HEK293 (cell line): ENCODE data around the gene SH3RF3.

Experiments
- CTCF ChIA-PET: fragments of 350-600 bp; formaldehyde crosslinking; extraction: SDS; loops from one replicate; lab custom pipeline; 2021; ENCODE audit warnings: antibody characterized with exemption; lab: Yijun Ruan, JAX
- POLR2A ChIA-PET: fragments of 300-600 bp; formaldehyde crosslinking; extraction: SDS; loops from one replicate; lab custom pipeline; 2020; ENCODE audit warnings: antibody characterized with exemption, inconsistent platforms; lab: Yijun Ruan, JAX
- H3K27ac ChIP-seq: fragments of 200-500 bp; sonication (Bioruptor generic); 2 replicates; pipeline ENCODE4 v1.5.1; 2014; ENCODE audit warnings: low read depth, low read length, control low read depth, inconsistent platforms; ENCODE audit errors: extremely low read depth
- H3K36me3 ChIP-seq, 2 experiments: fragments of 200-500 bp in 1 of 2; sonication (Bioruptor generic) in 1 of 2; 1 replicate in 1 of 2; 2 replicates in 1 of 2; pipeline ENCODE4 v1.5.1; 2014 to 2017; ENCODE audit warnings: inconsistent platforms in 2 of 2, low read length in 2 of 2; ENCODE audit not compliant: control insufficient read depth in 2 of 2, insufficient read depth in 1 of 2
- H3K4me1 ChIP-seq: fragments of 200-500 bp; sonication (Bioruptor generic); 2 replicates; pipeline ENCODE4 v1.5.1; 2014; ENCODE audit warnings: mild to moderate bottlenecking, low read length, inconsistent platforms; ENCODE audit not compliant: control insufficient read depth, insufficient read depth
- H3K4me3 ChIP-seq: 2 replicates; pipeline ENCODE4 v1.5.1; 2011; ENCODE audit warnings: low read depth, mild to moderate bottlenecking, control low read depth, low read length, moderate library complexity
- H3K9me3 ChIP-seq: fragments of 200-500 bp; sonication (Bioruptor generic); 2 replicates; pipeline ENCODE4 v1.5.1; 2014; ENCODE audit warnings: low read depth, low read length, inconsistent platforms; ENCODE audit not compliant: control insufficient read depth, insufficient read depth
- FEZF1 ChIP-seq: fragments of 450-650 bp; formaldehyde crosslinking; IDR thresholded peaks from 2 replicates; pipeline ENCODE4 v1.5.1; 2016; ENCODE audit warnings: missing biosample characterization, missing genetic modification characterization
- OSR2 ChIP-seq: fragments of 450-650 bp; formaldehyde crosslinking; IDR thresholded peaks from 2 replicates; pipeline ENCODE4 v1.5.1; 2016; ENCODE audit warnings: missing biosample characterization, missing genetic modification characterization
- SETDB1 ChIP-seq: IDR thresholded peaks from one replicate; pipeline ENCODE4 v1.6.1; 2017; ENCODE audit warnings: mild to moderate bottlenecking, low read length, moderate library complexity, mixed read lengths; ENCODE audit not compliant: insufficient read length
- ZBTB1 ChIP-seq: fragments of 450-650 bp; formaldehyde crosslinking; IDR thresholded peaks from 2 replicates; pipeline ENCODE4 v1.5.1; 2016; ENCODE audit warnings: missing biosample characterization, missing genetic modification characterization
- ZNF248 ChIP-seq: fragments of 450-650 bp; formaldehyde crosslinking; IDR thresholded peaks from 2 replicates; pipeline ENCODE4 v1.5.1; 2017; ENCODE audit warnings: missing biosample characterization, missing genetic modification characterization
- ZNF292 ChIP-seq: fragments of 450-650 bp; formaldehyde crosslinking; IDR thresholded peaks from 2 replicates; pipeline ENCODE4 v1.5.1; 2016; ENCODE audit warnings: low read depth, missing biosample characterization, missing genetic modification characterization, borderline replicate concordance
- ZNF335 ChIP-seq: fragments of 450-650 bp; formaldehyde crosslinking; conservative IDR thresholded peaks from 2 replicates; pipeline ENCODE4 v1.5.1; 2016; ENCODE audit warnings: missing biosample characterization, missing genetic modification characterization
- ZNF341 ChIP-seq: fragments of 450-650 bp; formaldehyde crosslinking; IDR thresholded peaks from 2 replicates; pipeline ENCODE4; 2016; ENCODE audit warnings: low read depth, missing biosample characterization, missing genetic modification characterization
- ZNF350 ChIP-seq: fragments of 450-650 bp; formaldehyde crosslinking; IDR thresholded peaks from 2 replicates; pipeline ENCODE4 v1.5.0; 2017; ENCODE audit warnings: missing biosample characterization, mild to moderate bottlenecking, missing genetic modification characterization
- ZNF561 ChIP-seq: fragments of 450-650 bp; IDR thresholded peaks from 2 replicates; pipeline ENCODE4 v1.5.1; 2018; ENCODE audit warnings: missing biosample characterization, missing genetic modification characterization, borderline replicate concordance
- ZNF621 ChIP-seq: fragments of 450-650 bp; formaldehyde crosslinking; IDR thresholded peaks from 2 replicates; pipeline ENCODE4 v1.5.1; 2017; ENCODE audit warnings: missing biosample characterization, missing genetic modification characterization
- ZNF747 ChIP-seq: fragments of 450-650 bp; formaldehyde crosslinking; IDR thresholded peaks from 2 replicates; pipeline ENCODE4 v1.5.1; 2016; ENCODE audit warnings: missing biosample characterization, missing genetic modification characterization
- ZXDB ChIP-seq: fragments of 450-650 bp; formaldehyde crosslinking; IDR thresholded peaks from 2 replicates; pipeline ENCODE4 v1.5.1; 2016; ENCODE audit warnings: missing biosample characterization, missing genetic modification characterization
- TF ChIP-seq, protein P1 (sequence below): fragments of 450-650 bp; formaldehyde crosslinking; IDR thresholded peaks from 2 replicates; pipeline ENCODE4 v1.5.1; 2016; ENCODE audit warnings: missing biosample characterization, missing genetic modification characterization, borderline replicate concordance
- TF ChIP-seq, protein P2 (sequence below): fragments of 450-650 bp; formaldehyde crosslinking; IDR thresholded peaks from 2 replicates; pipeline ENCODE4 v1.5.1; 2016; ENCODE audit warnings: missing biosample characterization, missing genetic modification characterization
- TF ChIP-seq, protein P3 (sequence below): fragments of 450-650 bp; formaldehyde crosslinking; IDR thresholded peaks from 2 replicates; pipeline ENCODE4 v1.5.1; 2016; ENCODE audit warnings: missing biosample characterization, missing genetic modification characterization, borderline replicate concordance

Gene SH3RF3

DNA sequence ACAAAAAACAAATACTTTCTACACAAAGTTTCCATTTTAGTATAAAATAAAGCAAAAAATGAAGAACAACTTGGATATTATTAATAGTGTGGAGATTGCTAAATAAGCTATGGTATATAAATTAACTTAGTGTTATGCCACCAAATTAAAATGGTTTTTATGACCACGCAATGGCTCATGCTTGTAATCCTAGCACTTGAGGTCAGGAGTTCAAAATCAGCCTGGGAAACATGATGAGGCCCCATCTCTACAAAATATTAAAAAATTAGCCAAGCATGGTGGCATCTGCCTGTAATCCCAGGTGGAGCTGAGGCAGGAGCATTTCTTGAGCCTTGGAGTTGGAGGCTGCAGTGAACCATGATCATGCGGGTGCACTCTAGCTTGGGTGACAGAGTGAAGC is 108.8 kb downstream of the SH3RF3 start (continued):
- TF ChIP-seq, protein P1, sequence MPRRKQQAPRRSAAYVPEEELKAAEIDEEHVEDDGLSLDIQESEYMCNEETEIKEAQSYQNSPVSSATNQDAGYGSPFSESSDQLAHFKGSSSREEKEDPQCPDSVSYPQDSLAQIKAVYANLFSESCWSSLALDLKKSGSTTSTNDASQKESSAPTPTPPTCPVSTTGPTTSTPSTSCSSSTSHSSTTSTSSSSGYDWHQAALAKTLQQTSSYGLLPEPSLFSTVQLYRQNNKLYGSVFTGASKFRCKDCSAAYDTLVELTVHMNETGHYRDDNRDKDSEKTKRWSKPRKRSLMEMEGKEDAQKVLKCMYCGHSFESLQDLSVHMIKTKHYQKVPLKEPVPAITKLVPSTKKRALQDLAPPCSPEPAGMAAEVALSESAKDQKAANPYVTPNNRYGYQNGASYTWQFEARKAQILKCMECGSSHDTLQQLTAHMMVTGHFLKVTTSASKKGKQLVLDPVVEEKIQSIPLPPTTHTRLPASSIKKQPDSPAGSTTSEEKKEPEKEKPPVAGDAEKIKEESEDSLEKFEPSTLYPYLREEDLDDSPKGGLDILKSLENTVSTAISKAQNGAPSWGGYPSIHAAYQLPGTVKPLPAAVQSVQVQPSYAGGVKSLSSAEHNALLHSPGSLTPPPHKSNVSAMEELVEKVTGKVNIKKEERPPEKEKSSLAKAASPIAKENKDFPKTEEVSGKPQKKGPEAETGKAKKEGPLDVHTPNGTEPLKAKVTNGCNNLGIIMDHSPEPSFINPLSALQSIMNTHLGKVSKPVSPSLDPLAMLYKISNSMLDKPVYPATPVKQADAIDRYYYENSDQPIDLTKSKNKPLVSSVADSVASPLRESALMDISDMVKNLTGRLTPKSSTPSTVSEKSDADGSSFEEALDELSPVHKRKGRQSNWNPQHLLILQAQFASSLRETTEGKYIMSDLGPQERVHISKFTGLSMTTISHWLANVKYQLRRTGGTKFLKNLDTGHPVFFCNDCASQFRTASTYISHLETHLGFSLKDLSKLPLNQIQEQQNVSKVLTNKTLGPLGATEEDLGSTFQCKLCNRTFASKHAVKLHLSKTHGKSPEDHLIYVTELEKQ (tag by site-specific recombination) = no peak
- TF ChIP-seq ZNF292 (tag by site-specific recombination) = no peak

DNA sequence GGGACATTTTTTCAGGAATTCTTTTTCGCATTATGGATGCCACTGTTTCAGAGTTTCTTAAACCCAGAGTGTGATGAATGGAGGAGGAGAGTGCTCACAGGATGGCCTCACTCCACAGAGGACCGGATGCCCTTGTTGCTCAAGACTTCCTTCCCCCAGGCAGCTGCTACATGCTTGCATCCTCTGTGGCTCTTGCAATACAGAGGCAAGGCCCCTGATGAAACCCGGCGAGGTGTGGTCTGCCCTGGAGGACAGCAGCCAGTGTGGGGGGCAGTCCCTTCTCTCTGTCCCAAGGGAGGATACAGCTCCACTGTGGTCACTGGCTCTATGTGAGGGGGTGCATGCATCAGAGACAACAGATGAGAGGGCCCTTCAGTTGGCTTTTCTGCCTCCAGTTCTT is 109.6 kb downstream of the SH3RF3 start:
- TF ChIP-seq SETDB1 (no peak), ZNF341 (tag by site-specific recombination) (no peak), ZNF561 (no peak), ZNF747 (tag by site-specific recombination) (no peak), ZNF248 (tag by site-specific recombination) (no peak), OSR2 (tag by site-specific recombination) (no peak), ZXDB (tag by site-specific recombination) (no peak), ZNF335 (no peak), ZNF350 (tag by site-specific recombination) (no peak), ZNF621 (tag by site-specific recombination) (no peak), FEZF1 (tag by site-specific recombination) (no peak), ZBTB1 (tag by site-specific recombination) (no peak)
- TF ChIP-seq, protein P2, sequence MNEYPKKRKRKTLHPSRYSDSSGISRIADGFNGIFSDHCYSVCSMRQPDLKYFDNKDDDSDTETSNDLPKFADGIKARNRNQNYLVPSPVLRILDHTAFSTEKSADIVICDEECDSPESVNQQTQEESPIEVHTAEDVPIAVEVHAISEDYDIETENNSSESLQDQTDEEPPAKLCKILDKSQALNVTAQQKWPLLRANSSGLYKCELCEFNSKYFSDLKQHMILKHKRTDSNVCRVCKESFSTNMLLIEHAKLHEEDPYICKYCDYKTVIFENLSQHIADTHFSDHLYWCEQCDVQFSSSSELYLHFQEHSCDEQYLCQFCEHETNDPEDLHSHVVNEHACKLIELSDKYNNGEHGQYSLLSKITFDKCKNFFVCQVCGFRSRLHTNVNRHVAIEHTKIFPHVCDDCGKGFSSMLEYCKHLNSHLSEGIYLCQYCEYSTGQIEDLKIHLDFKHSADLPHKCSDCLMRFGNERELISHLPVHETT (tag by site-specific recombination) = no peak
- TF ChIP-seq, protein P3, sequence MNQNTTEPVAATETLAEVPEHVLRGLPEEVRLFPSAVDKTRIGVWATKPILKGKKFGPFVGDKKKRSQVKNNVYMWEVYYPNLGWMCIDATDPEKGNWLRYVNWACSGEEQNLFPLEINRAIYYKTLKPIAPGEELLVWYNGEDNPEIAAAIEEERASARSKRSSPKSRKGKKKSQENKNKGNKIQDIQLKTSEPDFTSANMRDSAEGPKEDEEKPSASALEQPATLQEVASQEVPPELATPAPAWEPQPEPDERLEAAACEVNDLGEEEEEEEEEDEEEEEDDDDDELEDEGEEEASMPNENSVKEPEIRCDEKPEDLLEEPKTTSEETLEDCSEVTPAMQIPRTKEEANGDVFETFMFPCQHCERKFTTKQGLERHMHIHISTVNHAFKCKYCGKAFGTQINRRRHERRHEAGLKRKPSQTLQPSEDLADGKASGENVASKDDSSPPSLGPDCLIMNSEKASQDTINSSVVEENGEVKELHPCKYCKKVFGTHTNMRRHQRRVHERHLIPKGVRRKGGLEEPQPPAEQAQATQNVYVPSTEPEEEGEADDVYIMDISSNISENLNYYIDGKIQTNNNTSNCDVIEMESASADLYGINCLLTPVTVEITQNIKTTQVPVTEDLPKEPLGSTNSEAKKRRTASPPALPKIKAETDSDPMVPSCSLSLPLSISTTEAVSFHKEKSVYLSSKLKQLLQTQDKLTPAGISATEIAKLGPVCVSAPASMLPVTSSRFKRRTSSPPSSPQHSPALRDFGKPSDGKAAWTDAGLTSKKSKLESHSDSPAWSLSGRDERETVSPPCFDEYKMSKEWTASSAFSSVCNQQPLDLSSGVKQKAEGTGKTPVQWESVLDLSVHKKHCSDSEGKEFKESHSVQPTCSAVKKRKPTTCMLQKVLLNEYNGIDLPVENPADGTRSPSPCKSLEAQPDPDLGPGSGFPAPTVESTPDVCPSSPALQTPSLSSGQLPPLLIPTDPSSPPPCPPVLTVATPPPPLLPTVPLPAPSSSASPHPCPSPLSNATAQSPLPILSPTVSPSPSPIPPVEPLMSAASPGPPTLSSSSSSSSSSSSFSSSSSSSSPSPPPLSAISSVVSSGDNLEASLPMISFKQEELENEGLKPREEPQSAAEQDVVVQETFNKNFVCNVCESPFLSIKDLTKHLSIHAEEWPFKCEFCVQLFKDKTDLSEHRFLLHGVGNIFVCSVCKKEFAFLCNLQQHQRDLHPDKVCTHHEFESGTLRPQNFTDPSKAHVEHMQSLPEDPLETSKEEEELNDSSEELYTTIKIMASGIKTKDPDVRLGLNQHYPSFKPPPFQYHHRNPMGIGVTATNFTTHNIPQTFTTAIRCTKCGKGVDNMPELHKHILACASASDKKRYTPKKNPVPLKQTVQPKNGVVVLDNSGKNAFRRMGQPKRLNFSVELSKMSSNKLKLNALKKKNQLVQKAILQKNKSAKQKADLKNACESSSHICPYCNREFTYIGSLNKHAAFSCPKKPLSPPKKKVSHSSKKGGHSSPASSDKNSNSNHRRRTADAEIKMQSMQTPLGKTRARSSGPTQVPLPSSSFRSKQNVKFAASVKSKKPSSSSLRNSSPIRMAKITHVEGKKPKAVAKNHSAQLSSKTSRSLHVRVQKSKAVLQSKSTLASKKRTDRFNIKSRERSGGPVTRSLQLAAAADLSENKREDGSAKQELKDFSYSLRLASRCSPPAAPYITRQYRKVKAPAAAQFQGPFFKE (tag by site-specific recombination) = no peak
- TF ChIP-seq, all 188 proteins: peak for 0
- Histone ChIP-seq H3K4me1 (peaks cover 21% of the 10 kb centered on the region), H3K9me3 (no peaks in the 10 kb centered on the region), H3K36me3 (no peaks in the 10 kb centered on the region), H3K4me3 (no peak overlapping the region), H3K27ac (no peak overlapping the region)
- ChIA-PET CTCF (interaction anchor here (0.6 to 0.7 kb wide), 3 partner anchors 208 to 283 kb away, joined by 3 read pairs; no protein-coding TSS in a partner anchor), POLR2A (no interaction called here)
